Endodermal cell (in vitro differentiated cells): ENCODE results near the gene AOX1. TPM values are rescaled to one million over a fixed set of nuclear protein-coding genes. Genes with fewer than 3 reads are reported as not detected.

Source experiments
- DNase-seq: peaks from one replicate; pipeline ENCODE4 v3.0.0-alpha.2; 2017
- H3K27ac ChIP-seq: 2 replicates; pipeline ENCODE4 v1.5.1; 2013; ENCODE audit warnings: mild to moderate bottlenecking, low read depth, low read length, moderate library complexity
- H3K27me3 ChIP-seq: 2 replicates; pipeline ENCODE4 v1.6.1; 2013; ENCODE audit warnings: mild to moderate bottlenecking, low read length, moderate library complexity; ENCODE audit not compliant: insufficient read depth, control insufficient read depth, poor library complexity, severe bottlenecking
- H3K36me3 ChIP-seq: 2 replicates; pipeline ENCODE4 v1.7.0; 2013; ENCODE audit warnings: mild to moderate bottlenecking, low read length, moderate library complexity; ENCODE audit not compliant: control insufficient read depth, insufficient read depth
- H3K4me1 ChIP-seq: one replicate; pipeline ENCODE4 v1.7.0; 2013; ENCODE audit warnings: low read length; ENCODE audit not compliant: control insufficient read depth, insufficient read depth
- H3K4me3 ChIP-seq: 2 replicates; pipeline ENCODE4 v1.5.1; 2013; ENCODE audit warnings: mild to moderate bottlenecking, low read length, moderate library complexity
- H3K9ac ChIP-seq: 2 replicates; pipeline ENCODE4 v1.6.1; 2013; ENCODE audit warnings: mild to moderate bottlenecking, low read length, moderate library complexity; ENCODE audit not compliant: poor library complexity, severe bottlenecking; ENCODE audit errors: extremely low read depth
- H3K9me3 ChIP-seq: 2 replicates; pipeline ENCODE4 v1.6.1; 2013; ENCODE audit warnings: mild to moderate bottlenecking, low read length, moderate library complexity; ENCODE audit not compliant: control insufficient read depth
- H3K27ac Mint-ChIP-seq: 2 replicates; pipeline ENCODE4 v1.8.0; 2020; ENCODE audit warnings: mixed read lengths
- H3K27me3 Mint-ChIP-seq: 2 replicates; pipeline ENCODE4 v1.8.0; 2021; ENCODE audit warnings: mild to moderate bottlenecking, mixed read lengths; ENCODE audit not compliant: insufficient read depth
- H3K36me3 Mint-ChIP-seq: 2 replicates; pipeline ENCODE4 v1.8.0; 2020; ENCODE audit warnings: low read depth, mixed read lengths
- H3K4me1 Mint-ChIP-seq: 2 replicates; pipeline ENCODE4 v1.8.0; 2020; ENCODE audit warnings: mixed read lengths
- H3K4me3 Mint-ChIP-seq: 2 replicates; pipeline ENCODE4 v1.8.0; 2020; ENCODE audit warnings: mild to moderate bottlenecking, moderate library complexity, mixed read lengths
- H3K9me3 Mint-ChIP-seq: 2 replicates; pipeline ENCODE4 v1.8.0; 2020; ENCODE audit warnings: mild to moderate bottlenecking, mixed read lengths
- WGBS, 2 experiments: methylation state at CpG; one replicate each; pipeline versions ENCODE4 v1.1.5 to v1.1.7; 2013; ENCODE audit warnings: missing lambda C conversion rate in 2 of 2, mixed read lengths in 1 of 2; ENCODE audit not compliant: insufficient coverage in 1 of 2, insufficient read length in 1 of 2; 5-methylcytosine and 5-hydroxymethylcytosine counted together
- total RNA-seq, 2 donors: library from RNA; stranded (reverse); fragmentation: NEBNext Ultra II Directional in 1 of 2; extraction: Animal tissue kit (Norgen Biotek cat#: 25700) in 1 of 2; gene quantifications; 2 replicates in 1 of 2; 3 replicates in 1 of 2; pipeline ENCODE4 v1.2.1, GENCODE V29; 2021
- TF ChIP-seq, protein P1 (sequence below): fragments of 200-600 bp; sonication (generic); conservative IDR thresholded peaks from 2 replicates; pipeline ENCODE4 v1.5.0; 2021; ENCODE audit warnings: antibody characterized with exemption, mild to moderate bottlenecking

Gene AOX1
- total RNA-seq, 2 donors from 2014 or later: 8.8 to 15.5 TPM

DNA sequence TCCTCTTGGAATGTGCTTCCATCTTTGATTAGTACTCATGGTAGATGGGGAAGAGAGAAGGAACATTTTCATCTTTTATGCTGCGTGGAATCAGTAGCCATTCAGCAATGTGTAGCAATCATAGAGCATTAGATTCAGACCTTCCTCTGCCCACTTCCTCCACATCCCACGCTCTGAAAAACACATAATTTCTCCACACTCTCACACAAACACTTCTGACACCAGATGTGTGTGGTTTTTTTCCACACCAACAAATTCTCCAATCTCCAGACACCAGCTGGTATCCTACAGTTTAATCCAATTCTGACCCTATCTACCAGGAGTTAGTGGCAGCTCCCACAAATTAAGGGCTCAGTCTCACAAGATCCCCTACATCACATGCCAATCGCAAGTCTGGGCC is 103.3 kb downstream of the AOX1 start:
- TF ChIP-seq, protein P1, sequence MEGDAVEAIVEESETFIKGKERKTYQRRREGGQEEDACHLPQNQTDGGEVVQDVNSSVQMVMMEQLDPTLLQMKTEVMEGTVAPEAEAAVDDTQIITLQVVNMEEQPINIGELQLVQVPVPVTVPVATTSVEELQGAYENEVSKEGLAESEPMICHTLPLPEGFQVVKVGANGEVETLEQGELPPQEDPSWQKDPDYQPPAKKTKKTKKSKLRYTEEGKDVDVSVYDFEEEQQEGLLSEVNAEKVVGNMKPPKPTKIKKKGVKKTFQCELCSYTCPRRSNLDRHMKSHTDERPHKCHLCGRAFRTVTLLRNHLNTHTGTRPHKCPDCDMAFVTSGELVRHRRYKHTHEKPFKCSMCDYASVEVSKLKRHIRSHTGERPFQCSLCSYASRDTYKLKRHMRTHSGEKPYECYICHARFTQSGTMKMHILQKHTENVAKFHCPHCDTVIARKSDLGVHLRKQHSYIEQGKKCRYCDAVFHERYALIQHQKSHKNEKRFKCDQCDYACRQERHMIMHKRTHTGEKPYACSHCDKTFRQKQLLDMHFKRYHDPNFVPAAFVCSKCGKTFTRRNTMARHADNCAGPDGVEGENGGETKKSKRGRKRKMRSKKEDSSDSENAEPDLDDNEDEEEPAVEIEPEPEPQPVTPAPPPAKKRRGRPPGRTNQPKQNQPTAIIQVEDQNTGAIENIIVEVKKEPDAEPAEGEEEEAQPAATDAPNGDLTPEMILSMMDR: no peak
- Mint-ChIP-seq H3K27me3 (peaks cover 19% of the 10 kb centered on the region), H3K9me3 (peaks cover 8% of the 10 kb centered on the region), H3K27ac (no peak overlapping the region), H3K4me3 (no peak overlapping the region), H3K36me3 (no peaks in the 10 kb centered on the region), H3K4me1 (no peaks in the 10 kb centered on the region)
- Histone ChIP-seq H3K4me3 (no peak overlapping the region), H3K27me3 (no peaks in the 10 kb centered on the region), H3K9me3 (no peaks in the 10 kb centered on the region), H3K4me1 (no peaks in the 10 kb centered on the region), H3K36me3 (no peaks in the 10 kb centered on the region), H3K9ac (no peak overlapping the region), H3K27ac (no peak overlapping the region)
- whole genome bisulfite sequencing, 2 experiments: 85 to 88% methylated on average over 3 of the region's 3 CpGs
- DNase-seq: no peak

DNA sequence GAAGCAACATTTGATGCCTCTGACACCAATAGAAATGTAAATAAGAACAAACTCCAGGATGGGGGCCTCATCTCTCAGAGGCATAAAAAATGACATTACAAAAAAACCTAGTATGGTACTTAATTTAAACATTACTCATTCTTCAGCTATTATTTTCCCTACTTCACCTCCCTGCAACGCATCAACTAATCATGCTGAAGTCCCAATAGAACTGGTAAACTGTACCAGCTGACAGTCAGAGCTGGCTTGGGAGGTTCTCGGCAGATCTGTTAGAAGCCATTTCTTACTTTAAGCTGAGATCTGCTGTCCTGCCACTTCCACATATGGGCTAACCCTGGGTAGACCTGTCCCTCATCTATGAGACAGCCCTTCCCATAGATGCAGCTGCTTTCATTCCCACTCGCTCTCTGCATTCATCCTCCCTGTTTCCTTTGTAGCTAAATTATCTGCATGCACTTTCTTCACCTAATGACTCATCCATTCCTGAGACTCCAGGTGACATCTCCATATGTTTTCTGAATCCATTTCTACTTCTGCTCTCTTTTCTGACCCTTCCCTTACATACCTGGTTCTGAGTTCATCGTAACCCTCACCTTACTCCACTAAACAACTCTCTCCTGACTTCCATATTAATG is 108.1 kb downstream of the AOX1 start:
- TF ChIP-seq, protein P1: no peak
- no peak for DNase-seq
- Mint-ChIP-seq H3K27me3 (peaks cover 3% of the 10 kb centered on the region), H3K4me3 (no peak overlapping the region), H3K4me1 (no peaks in the 10 kb centered on the region), H3K36me3 (no peaks in the 10 kb centered on the region), H3K9me3 (no peaks in the 10 kb centered on the region), H3K27ac (no peak overlapping the region)
- 91 to 94% methylated on average over 4 of the region's 4 CpGs for WGBS, 2 experiments
- Histone ChIP-seq H3K4me1 (no peaks in the 10 kb centered on the region), H3K36me3 (no peaks in the 10 kb centered on the region), H3K9ac (no peak overlapping the region), H3K27ac (no peak overlapping the region), H3K9me3 (no peaks in the 10 kb centered on the region), H3K27me3 (no peaks in the 10 kb centered on the region), H3K4me3 (no peak overlapping the region)

DNA sequence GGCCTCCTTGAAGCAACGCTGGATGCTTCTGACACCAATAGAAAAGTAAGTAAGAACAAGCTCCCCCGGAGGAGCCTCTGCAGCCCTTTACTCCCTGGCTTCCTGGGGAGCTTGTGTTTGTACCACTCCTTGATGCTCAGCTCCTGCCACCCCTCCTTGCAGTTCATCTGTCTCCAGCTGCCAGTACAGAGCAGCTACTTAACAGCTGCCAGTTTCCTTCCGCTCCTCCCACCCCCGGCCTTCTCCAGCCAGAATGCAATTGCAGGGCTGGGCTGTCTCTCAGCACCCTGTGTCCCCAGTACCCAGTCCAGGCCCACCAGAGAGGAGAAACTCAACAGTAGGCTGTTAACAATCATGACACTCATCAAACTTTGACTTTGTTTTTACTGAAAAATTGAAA is 109.4 kb downstream of the AOX1 start:
- Mint-ChIP-seq H3K4me1 (no peaks in the 10 kb centered on the region), H3K4me3 (no peak overlapping the region)

More for the DNA sequence above, 109.4 kb downstream of the AOX1 start:
- Mint-ChIP-seq H3K27me3 (no peaks in the 10 kb centered on the region), H3K27ac (no peak overlapping the region), H3K36me3 (no peaks in the 10 kb centered on the region), H3K9me3 (no peaks in the 10 kb centered on the region)
- Histone ChIP-seq H3K36me3 (no peaks in the 10 kb centered on the region), H3K4me1 (no peaks in the 10 kb centered on the region), H3K9me3 (no peaks in the 10 kb centered on the region), H3K4me3 (no peak overlapping the region), H3K9ac (no peak overlapping the region), H3K27ac (no peak overlapping the region), H3K27me3 (no peaks in the 10 kb centered on the region)
- DNase-seq: no peak
- 71 to 86% methylated on average over 2 to 4 of the region's 4 CpGs for WGBS, 2 experiments
- TF ChIP-seq, protein P1: no peak
